HCT116 (cell line): ENCODE measurements around the gene NDC1. TPM values are rescaled to one million over a fixed set of nuclear protein-coding genes. Genes with fewer than 3 reads are reported as not detected.

Experiments used
- ATAC-seq: fragments of 200-7000 bp; cut with Tn5 transposase; 2 replicates; pipeline ENCODE4 v1.9.1; 2020; ENCODE audit warnings: mild to moderate bottlenecking, moderate library complexity
- BruUV-seq: library from RNA; stranded (reverse); fragments of 400-500 nt; replicated peaks from 2 replicates; lab custom pipeline; 2021; lab: Mats Ljungman, UMichigan
- CTCF ChIA-PET: fragments of 300-600 bp; sonication (Branson Sonifier 250); formaldehyde crosslinking; loops from one replicate; lab custom pipeline; 2021; ENCODE audit warnings: antibody characterized with exemption; lab: Charles Lee
- POLR2A ChIA-PET: fragments of 300-600, 350-600 bp; sonication (Branson Sonifier 250); formaldehyde crosslinking; loops from one replicate; lab custom pipeline; 2021; ENCODE audit warnings: antibody characterized with exemption; lab: Charles Lee
- RAD21 ChIA-PET, 2 experiments: fragments of 300-600 bp; sonication (Branson Sonifier 250); formaldehyde crosslinking; loops; one replicate each; lab custom pipeline; 2023; ENCODE audit warnings: low total read pairs in 2 of 2; ENCODE audit not compliant: uncharacterized antibody in 2 of 2, unreplicated experiment in 2 of 2, low non-redundant PET in 1 of 2; lab: Charles Lee
- DNase-seq: peaks from one replicate; pipeline ENCODE4 v3.0.0-alpha.2; 2010; ENCODE audit warnings: low read depth, low spot score
- H2AFZ ChIP-seq: fragments of 200-600 bp; shearing (Covaris generic), sonication (generic); 2 replicates; pipeline ENCODE4 v1.6.1; 2017; ENCODE audit warnings: low read depth, mixed run types, mixed read lengths, antibody characterized with exemption, low read length; ENCODE audit not compliant: poor library complexity, severe bottlenecking
- H3K27ac ChIP-seq: 2 replicates; pipeline ENCODE4 v1.5.1; 2012; ENCODE audit warnings: low read depth, low read length
- H3K27me3 ChIP-seq: fragments of 200-600 bp; sonication (generic); 2 replicates; pipeline ENCODE4 v1.6.1; 2016; ENCODE audit warnings: mixed run types, low read length, mixed read lengths; ENCODE audit not compliant: insufficient read depth
- H3K36me3 ChIP-seq, 2 experiments: fragments of 200-500 bp in 1 of 2; fragments of 200-600 bp in 1 of 2; sonication (Bioruptor generic) in 1 of 2; sonication (generic) in 1 of 2; 2 replicates each; pipeline versions ENCODE4 v1.5.1 to v1.6.1; 2014 to 2016; ENCODE audit warnings: low read length in 2 of 2, inconsistent platforms in 1 of 2, mixed read lengths in 1 of 2, mixed run types in 1 of 2; ENCODE audit not compliant: insufficient read depth in 2 of 2, control insufficient read depth in 1 of 2
- H3K4me1 ChIP-seq, 2 experiments: fragments of 200-600 bp in 1 of 2; sonication (generic) in 1 of 2; 2 replicates each; pipeline versions ENCODE4 v1.5.1 to v1.6.1; 2012 to 2017; ENCODE audit warnings: low read length in 2 of 2, inconsistent platforms in 1 of 2, mild to moderate bottlenecking in 1 of 2, mixed read lengths in 1 of 2, mixed run types in 1 of 2, moderate library complexity in 1 of 2; ENCODE audit not compliant: insufficient read depth in 2 of 2, control insufficient read depth in 1 of 2
- H3K4me2 ChIP-seq: fragments of 200-600 bp; sonication (generic); 2 replicates; pipeline ENCODE4 v1.6.1; 2017; ENCODE audit warnings: mixed run types, low read length, mixed read lengths
- H3K4me3 ChIP-seq, 2 experiments: fragments of 200-600 bp in 1 of 2; sonication (generic) in 1 of 2; replicated peaks in 1 of 2; 2 replicates each; pipeline ENCODE4 v1.5.1; 2011 to 2016; ENCODE audit warnings: low read length in 2 of 2, control low read depth in 1 of 2, low read depth in 1 of 2, mild to moderate bottlenecking in 1 of 2, mixed read lengths in 1 of 2, mixed run types in 1 of 2
- H3K79me2 ChIP-seq: fragments of 200-600 bp; sonication (generic); 2 replicates; pipeline ENCODE4 v1.6.1; 2017; ENCODE audit warnings: mild to moderate bottlenecking, mixed run types, low read length, moderate library complexity, mixed read lengths; ENCODE audit not compliant: insufficient read depth
- H3K9ac ChIP-seq: fragments of 200-600 bp; sonication (generic); 2 replicates; pipeline ENCODE4 v1.6.1; 2016; ENCODE audit warnings: low read length, mixed read lengths
- H3K9me2 ChIP-seq: fragments of 200-600 bp; sonication (generic), shearing (Covaris generic); 2 replicates; pipeline ENCODE4 v1.6.1; 2017; ENCODE audit warnings: mixed run types, mild to moderate bottlenecking, moderate library complexity; ENCODE audit not compliant: insufficient read depth
- H3K9me3 ChIP-seq, 2 experiments: fragments of 200-500 bp in 1 of 2; fragments of 200-600 bp in 1 of 2; sonication (Bioruptor generic) in 1 of 2; sonication (generic) in 1 of 2; 2 replicates each; pipeline ENCODE4 v1.6.1; 2014 to 2017; ENCODE audit warnings: low read length in 2 of 2, mixed read lengths in 2 of 2, inconsistent platforms in 1 of 2, low read depth in 1 of 2, mild to moderate bottlenecking in 1 of 2, mixed run types in 1 of 2, moderate library complexity in 1 of 2; ENCODE audit not compliant: control insufficient read depth in 1 of 2, insufficient read depth in 1 of 2
- H4K20me1 ChIP-seq: fragments of 200-600 bp; sonication (generic), shearing (Covaris generic); 2 replicates; pipeline ENCODE4 v1.6.1; 2017; ENCODE audit warnings: mixed run types, mild to moderate bottlenecking, moderate library complexity; ENCODE audit not compliant: insufficient read depth
- ATF3 ChIP-seq: IDR thresholded peaks from 2 replicates; pipeline ENCODE4 v1.6.1; 2012
- CBX3 ChIP-seq: IDR thresholded peaks from 2 replicates; pipeline ENCODE4 v1.6.1; 2012; ENCODE audit warnings: low read depth
- CEBPB ChIP-seq: IDR thresholded peaks from 2 replicates; pipeline ENCODE4 v1.6.1; 2012; ENCODE audit warnings: low read depth
- CTCF ChIP-seq, 3 experiments: fragments of 200-600 bp in 1 of 3; sonication (generic) in 1 of 3; IDR thresholded peaks in 2 of 3; conservative IDR thresholded peaks in 1 of 3; 2 replicates each; pipeline ENCODE4 v1.5.1; 2012 to 2017; ENCODE audit warnings: low read depth in 2 of 3, low read length in 2 of 3, antibody characterized with exemption in 1 of 3, borderline replicate concordance in 1 of 3, control low read depth in 1 of 3, mild to moderate bottlenecking in 1 of 3, mixed read lengths in 1 of 3, mixed run types in 1 of 3, moderate library complexity in 1 of 3; ENCODE audit not compliant: insufficient read depth in 1 of 3
- EGR1 ChIP-seq: IDR thresholded peaks from 2 replicates; pipeline ENCODE4 v1.6.1; 2012; ENCODE audit warnings: low read depth
- EZH2phosphoT487 ChIP-seq: fragments of 200-600 bp; IDR thresholded peaks from 2 replicates; pipeline ENCODE4 v1.6.1; 2018; ENCODE audit warnings: antibody characterized with exemption, borderline replicate concordance
- FOSL1 ChIP-seq: IDR thresholded peaks from 2 replicates; pipeline ENCODE4 v1.6.1; 2012; ENCODE audit warnings: low read depth
- JUND ChIP-seq: IDR thresholded peaks from 2 replicates; pipeline ENCODE4 v1.6.1; 2012
- RAD21 ChIP-seq: IDR thresholded peaks from 2 replicates; pipeline ENCODE4 v1.6.1; 2012; ENCODE audit warnings: low read depth, mild to moderate bottlenecking
- REST ChIP-seq: IDR thresholded peaks from 2 replicates; pipeline ENCODE4 v1.6.1; 2012; ENCODE audit warnings: low read depth
- SIN3A ChIP-seq: IDR thresholded peaks from 2 replicates; pipeline ENCODE4 v1.6.1; 2012; ENCODE audit warnings: low read depth
- SP1 ChIP-seq: IDR thresholded peaks from 2 replicates; pipeline ENCODE4 v1.6.1; 2012; ENCODE audit warnings: low read depth
- SRF ChIP-seq: IDR thresholded peaks from 2 replicates; pipeline ENCODE4 v1.6.1; 2012; ENCODE audit warnings: low read depth
- TCF7L2 ChIP-seq: IDR thresholded peaks from 2 replicates; pipeline ENCODE4 v1.7.0; 2011; ENCODE audit warnings: borderline replicate concordance, inconsistent platforms; ENCODE audit not compliant: insufficient read depth, insufficient read length; ENCODE audit errors: extremely low read depth
- YY1 ChIP-seq: IDR thresholded peaks from 2 replicates; pipeline ENCODE4 v1.6.1; 2011; ENCODE audit warnings: low read length, low read depth, moderate library complexity, mild to moderate bottlenecking; ENCODE audit not compliant: insufficient replicate concordance; ENCODE audit errors: extremely low read depth
- ZFX ChIP-seq: fragments of 450-650 bp; IDR thresholded peaks from 2 replicates; pipeline ENCODE4 v1.6.1; 2017
- ZNF274 ChIP-seq: fragments of 200-500 bp; sonication (Bioruptor generic); IDR thresholded peaks from 2 replicates; pipeline ENCODE4 v1.6.1; 2014; ENCODE audit warnings: mild to moderate bottlenecking, low read depth, low read length, inconsistent platforms
- intact Hi-C: fragments of 100-400 bp; cut with micrococcal nuclease; formaldehyde crosslinking; loops from 2 replicates; pipeline ENCODE4 v1.10.0; 2022
- total RNA-seq: library from RNA; stranded (reverse); gene quantifications from one replicate; pipeline ENCODE4 v1.2.1, GENCODE V29; 2021; ENCODE audit not compliant: unreplicated experiment

NDC1 gene
- total RNA-seq, 1 experiment from 2014 or later, result 54.7 TPM

GRCh38 chr1:53732409-53732808 is 105.7 kb downstream of the NDC1 start:
- no peaks in the 10 kb centered on the region for H3K4me1 ChIP-seq
- no peak for DNase-seq
- intact Hi-C loops, result no loop called here
- ATAC-seq, result no peak
- ChIA-PET POLR2A (no interaction called here), RAD21 (no interaction called here), CTCF (no interaction called here)
- no peaks in the 10 kb centered on the region for H3K9me2 ChIP-seq
- no peaks in the 10 kb centered on the region; the same call in 1 of the 2 replicates for H3K27me3 ChIP-seq
- H3K27ac ChIP-seq, result no peak overlapping the region
- no peak overlapping the region for H2AFZ ChIP-seq
- no peaks in the 10 kb centered on the region for H3K36me3 ChIP-seq
- no peak overlapping the region for H3K4me3 ChIP-seq
- no peak overlapping the region for H3K9ac ChIP-seq
- no peaks in the 10 kb centered on the region for H3K9me3 ChIP-seq
- no peaks in the 10 kb centered on the region for H3K79me2 ChIP-seq
- no peak overlapping the region for H3K4me2 ChIP-seq
- H4K20me1 ChIP-seq, result no peaks in the 10 kb centered on the region
- BruUV-seq, result no TSS peak
- TF ChIP-seq REST (no peak), TCF7L2 (no peak), EZH2phosphoT487 (no peak), ATF3 (no peak), EGR1 (no peak), SIN3A (no peak), ZFX (no peak), JUND (no peak), CBX3 (no peak), CEBPB (no peak), SP1 (no peak), CTCF (IDR thresholded peaks at IDR 0.05 in 2 of 3, conservative IDR thresholded peaks at IDR 0.05 in 1 of 3; ENCODE audit: borderline replicate concordance in 1 of 3, insufficient read depth in 1 of 3, low read depth in 2 of 3, low read length in 2 of 3) (no peak), YY1 (no peak), RAD21 (no peak), SRF (no peak), FOSL1 (no peak), ZNF274 (no peak)
